Ishikawa (cell line): ENCODE results near the gene EFNB3.

Source experiments
- CEBPB ChIP-seq: IDR thresholded peaks from 2 replicates; pipeline ENCODE4 v1.6.1; 2012
- CREB1 ChIP-seq: IDR thresholded peaks from 2 replicates; pipeline ENCODE4 v1.6.1; 2012; ENCODE audit warnings: low read depth
- EGR1 ChIP-seq: IDR thresholded peaks from 2 replicates; pipeline ENCODE4 v1.6.1; 2012
- EP300 ChIP-seq: IDR thresholded peaks from 2 replicates; pipeline ENCODE4 v1.6.1; 2012; ENCODE audit warnings: borderline replicate concordance
- FOXM1 ChIP-seq: IDR thresholded peaks from 2 replicates; pipeline ENCODE4 v1.6.1; 2012; ENCODE audit warnings: low read depth, borderline replicate concordance
- MAX ChIP-seq: IDR thresholded peaks from 2 replicates; pipeline ENCODE4 v1.6.1; 2012
- NFIC ChIP-seq: IDR thresholded peaks from 2 replicates; pipeline ENCODE4 v1.6.1; 2012
- RAD21 ChIP-seq: IDR thresholded peaks from 2 replicates; pipeline ENCODE4 v1.6.1; 2012; ENCODE audit warnings: low read depth
- TAF1 ChIP-seq: IDR thresholded peaks from 2 replicates; pipeline ENCODE4 v1.6.1; 2012; ENCODE audit warnings: low read depth, mild to moderate bottlenecking
- TCF12 ChIP-seq: IDR thresholded peaks from 2 replicates; pipeline ENCODE4 v1.6.1; 2012; ENCODE audit warnings: low read depth
- TEAD4 ChIP-seq: IDR thresholded peaks from 2 replicates; pipeline ENCODE4 v1.6.1; 2012
- YY1 ChIP-seq: IDR thresholded peaks from 2 replicates; pipeline ENCODE4 v1.6.1; 2012; ENCODE audit warnings: low read depth
- ZBTB7A ChIP-seq: IDR thresholded peaks from 2 replicates; pipeline ENCODE4 v1.6.1; 2012; ENCODE audit warnings: low read depth
- TF ChIP-seq, protein P1 (sequence below): IDR thresholded peaks from 2 replicates; pipeline ENCODE4 v1.6.1; 2012
- TF ChIP-seq, protein P2 (sequence below): IDR thresholded peaks from 2 replicates; pipeline ENCODE4 v1.6.1; 2012; ENCODE audit warnings: low read depth, mild to moderate bottlenecking

EFNB3 gene

GRCh38 chr17:7715936-7716886 lies 11.2 kb downstream of the EFNB3 start:
- no peak for TF ChIP-seq NFIC
- TF ChIP-seq ZBTB7A = no peak
- no peak for TF ChIP-seq TAF1
- no peak for TF ChIP-seq MAX
- no peak for TF ChIP-seq EP300
- TF ChIP-seq CREB1 = no peak
- TF ChIP-seq, protein P1, sequence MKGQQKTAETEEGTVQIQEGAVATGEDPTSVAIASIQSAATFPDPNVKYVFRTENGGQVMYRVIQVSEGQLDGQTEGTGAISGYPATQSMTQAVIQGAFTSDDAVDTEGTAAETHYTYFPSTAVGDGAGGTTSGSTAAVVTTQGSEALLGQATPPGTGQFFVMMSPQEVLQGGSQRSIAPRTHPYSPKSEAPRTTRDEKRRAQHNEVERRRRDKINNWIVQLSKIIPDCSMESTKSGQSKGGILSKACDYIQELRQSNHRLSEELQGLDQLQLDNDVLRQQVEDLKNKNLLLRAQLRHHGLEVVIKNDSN = no peak

DNA sequence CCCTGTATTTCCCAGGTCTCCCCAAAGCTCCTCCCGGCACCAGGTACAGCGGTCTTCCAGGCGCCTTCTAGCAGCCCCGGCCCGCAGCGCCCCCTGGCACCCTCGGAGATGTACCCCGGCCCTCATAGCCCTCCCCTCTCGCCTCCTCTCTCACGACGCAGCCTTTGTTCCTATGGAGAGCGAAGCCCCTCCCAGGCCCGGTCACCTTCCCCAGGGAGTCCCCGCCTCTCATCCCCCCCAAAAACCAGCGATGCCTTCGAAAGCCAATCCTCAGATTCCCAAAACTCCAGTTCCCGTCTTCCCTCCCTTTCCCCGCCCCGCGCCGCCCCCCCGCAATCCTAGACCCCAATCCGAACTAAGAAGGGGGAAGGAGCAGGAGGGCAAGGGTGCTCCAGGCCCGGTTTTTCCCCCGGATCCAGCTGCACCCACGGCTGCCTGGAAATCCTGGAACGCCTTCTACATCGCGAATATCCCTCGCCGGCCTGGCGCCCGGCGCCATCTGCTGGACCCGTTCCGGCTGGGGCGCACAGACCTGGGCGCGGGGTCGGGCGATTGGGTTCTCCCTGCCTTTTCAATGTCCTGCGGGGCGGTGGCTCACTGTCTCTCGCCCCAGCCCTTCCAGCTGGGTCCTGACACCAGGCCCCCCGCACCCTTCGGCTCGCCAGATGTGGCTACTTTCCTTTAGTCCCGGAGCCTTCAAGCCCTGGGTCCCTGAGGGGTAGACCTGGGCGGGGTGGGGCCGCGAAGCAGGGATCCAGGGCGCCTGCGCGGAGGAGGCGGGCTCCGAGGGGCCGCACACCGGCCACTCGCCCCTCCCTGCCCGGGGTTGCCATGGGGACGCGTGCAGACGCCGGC lies 12.1 kb downstream of the EFNB3 start, which contains the start of gene DNAH2:
DNAH2 (plus strand) TSS at position 844 of the 855 bp plus-strand sequence. CDS start 1,991 bp downstream, outside the sequence.
- TF ChIP-seq EP300 (no peak), EGR1 (peak; percentile 19; the same call in 1 of the 2 replicates), FOXM1 (no peak), MAX (peak; percentile 77), CREB1 (0 out of 2 replicates have a peak, but pooled peaks have one; percentile 13), NFIC (peak; percentile 59), ZBTB7A (no peak; the same call in 1 of the 2 replicates), CEBPB (no peak), YY1 (peak; percentile 81), TAF1 (peak; percentile 68), TCF12 (peak; percentile 79), TEAD4 (peak; percentile 63), RAD21 (peak; percentile 63)
- TF ChIP-seq, protein P2, sequence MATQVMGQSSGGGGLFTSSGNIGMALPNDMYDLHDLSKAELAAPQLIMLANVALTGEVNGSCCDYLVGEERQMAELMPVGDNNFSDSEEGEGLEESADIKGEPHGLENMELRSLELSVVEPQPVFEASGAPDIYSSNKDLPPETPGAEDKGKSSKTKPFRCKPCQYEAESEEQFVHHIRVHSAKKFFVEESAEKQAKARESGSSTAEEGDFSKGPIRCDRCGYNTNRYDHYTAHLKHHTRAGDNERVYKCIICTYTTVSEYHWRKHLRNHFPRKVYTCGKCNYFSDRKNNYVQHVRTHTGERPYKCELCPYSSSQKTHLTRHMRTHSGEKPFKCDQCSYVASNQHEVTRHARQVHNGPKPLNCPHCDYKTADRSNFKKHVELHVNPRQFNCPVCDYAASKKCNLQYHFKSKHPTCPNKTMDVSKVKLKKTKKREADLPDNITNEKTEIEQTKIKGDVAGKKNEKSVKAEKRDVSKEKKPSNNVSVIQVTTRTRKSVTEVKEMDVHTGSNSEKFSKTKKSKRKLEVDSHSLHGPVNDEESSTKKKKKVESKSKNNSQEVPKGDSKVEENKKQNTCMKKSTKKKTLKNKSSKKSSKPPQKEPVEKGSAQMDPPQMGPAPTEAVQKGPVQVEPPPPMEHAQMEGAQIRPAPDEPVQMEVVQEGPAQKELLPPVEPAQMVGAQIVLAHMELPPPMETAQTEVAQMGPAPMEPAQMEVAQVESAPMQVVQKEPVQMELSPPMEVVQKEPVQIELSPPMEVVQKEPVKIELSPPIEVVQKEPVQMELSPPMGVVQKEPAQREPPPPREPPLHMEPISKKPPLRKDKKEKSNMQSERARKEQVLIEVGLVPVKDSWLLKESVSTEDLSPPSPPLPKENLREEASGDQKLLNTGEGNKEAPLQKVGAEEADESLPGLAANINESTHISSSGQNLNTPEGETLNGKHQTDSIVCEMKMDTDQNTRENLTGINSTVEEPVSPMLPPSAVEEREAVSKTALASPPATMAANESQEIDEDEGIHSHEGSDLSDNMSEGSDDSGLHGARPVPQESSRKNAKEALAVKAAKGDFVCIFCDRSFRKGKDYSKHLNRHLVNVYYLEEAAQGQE = no peak
- TF ChIP-seq, protein P1 = no peak

DNA sequence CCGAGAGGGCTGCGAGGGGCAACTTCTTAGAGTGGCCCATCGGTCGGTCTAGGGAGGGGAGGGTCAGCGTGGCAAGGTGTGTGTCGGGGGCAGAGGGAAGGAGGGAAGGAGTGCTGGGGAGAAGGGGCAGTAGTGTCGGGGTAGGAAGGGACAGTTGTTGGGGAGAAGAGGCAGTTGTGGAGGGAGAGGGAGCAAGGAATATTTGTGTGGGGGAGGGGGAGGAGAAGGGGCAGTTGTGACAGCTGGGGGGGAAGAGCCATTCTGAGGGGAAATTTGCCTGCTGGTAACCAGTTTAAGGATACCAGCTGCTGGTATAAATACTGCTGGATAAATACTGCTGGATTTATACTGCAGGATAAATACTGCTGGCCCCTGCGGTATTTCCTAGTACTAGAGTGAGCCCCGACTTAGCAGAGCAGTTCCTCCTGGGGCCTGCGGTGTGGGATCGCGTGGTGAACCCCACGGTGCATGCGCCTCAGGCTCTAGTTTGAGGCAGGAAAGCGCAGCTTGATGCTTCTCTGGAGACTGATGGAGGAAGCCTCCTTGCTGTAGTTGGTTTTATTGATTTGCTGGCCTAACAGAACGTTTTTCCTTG lies 12.9 kb downstream of the EFNB3 start:
- TF ChIP-seq EP300 = no peak
- no peak for TF ChIP-seq TCF12
- TF ChIP-seq ZBTB7A = no peak

GRCh38 chr17:7719661-7720060 lies 14.7 kb downstream of the EFNB3 start:
- TF ChIP-seq TEAD4 (no peak), RAD21 (no peak), EP300 (no peak), TCF12 (no peak)

DNA sequence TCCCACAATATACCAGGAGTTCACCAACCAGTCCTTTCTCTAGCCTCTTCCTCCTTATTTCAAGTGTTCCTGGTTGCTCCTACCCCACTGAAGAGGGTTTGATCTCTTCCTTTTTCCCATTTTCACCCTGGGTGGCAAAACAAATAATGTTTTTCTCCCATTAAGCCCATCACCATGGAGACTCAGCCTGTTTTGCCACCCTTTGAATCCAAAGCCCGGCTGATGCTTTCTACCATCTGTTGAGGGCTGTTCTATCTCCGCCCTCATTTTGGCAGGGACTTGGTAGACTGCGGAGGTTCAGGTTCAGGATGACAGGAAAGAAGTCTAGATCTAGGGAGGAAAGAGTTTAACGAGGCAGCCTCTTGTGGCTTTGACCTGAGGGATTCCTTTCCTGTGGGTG lies 15.1 kb downstream of the EFNB3 start:
- no peak for TF ChIP-seq TEAD4
- no peak for TF ChIP-seq TCF12
- TF ChIP-seq RAD21 = no peak
- TF ChIP-seq CEBPB = no peak
- TF ChIP-seq TAF1 = no peak
- TF ChIP-seq, protein P1 = no peak
- TF ChIP-seq ZBTB7A = no peak

DNA sequence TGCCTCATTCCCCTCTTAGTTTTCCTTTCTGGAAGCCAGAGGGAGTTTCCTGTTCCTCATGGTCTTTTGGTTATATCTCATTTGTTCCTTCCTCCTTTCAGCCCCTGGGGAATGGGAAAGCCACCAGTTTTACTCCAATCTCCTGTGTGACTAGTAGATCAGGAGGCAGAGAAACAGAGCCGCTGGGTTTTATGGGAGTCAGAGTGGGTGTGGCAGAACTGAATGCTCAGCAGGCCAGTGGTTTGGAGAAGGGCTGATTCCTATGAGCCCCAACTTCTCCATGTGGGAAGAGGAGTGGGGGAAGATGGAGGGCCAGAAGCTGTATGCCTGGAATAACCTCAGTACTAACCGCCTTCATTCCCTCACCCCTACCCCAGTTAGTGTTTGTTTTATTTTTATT lies 16.6 kb downstream of the EFNB3 start:
- TF ChIP-seq TCF12 (no peak), MAX (no peak), FOXM1 (no peak), YY1 (no peak), CREB1 (no peak), TAF1 (no peak), NFIC (no peak), EP300 (no peak), RAD21 (no peak), EGR1 (no peak)
- TF ChIP-seq, protein P2 = no peak
- TF ChIP-seq, protein P1 = no peak
